Activated T-helper 1 cell treated with anti-CD3 and anti-CD28 coated beads, Interleukin-12 subunit alpha, Interleukin-12 subunit beta, Interleukin-2, Interleukin-4 antibody, amounts not matched to agents 30 ng/mL and 10 ng/mL and 1 ng/mL, durations not matched to agents 14 hours and 24 hours and 36 hours (primary cell): ENCODE results near the gene CDRT4. TPM values are rescaled to one million over a fixed set of nuclear protein-coding genes. Genes with fewer than 3 reads are reported as not detected.

Experiments used
- DNase-seq: peaks from one replicate; pipeline ENCODE4 v3.0.0; 2021; ENCODE audit warnings: low spot score
- H3K27ac Mint-ChIP-seq: one replicate; pipeline ENCODE4 v1.8.0; 2021; ENCODE audit warnings: mild to moderate bottlenecking, mixed read lengths
- H3K27me3 Mint-ChIP-seq: one replicate; pipeline ENCODE4 v1.8.0; 2022; ENCODE audit warnings: mild to moderate bottlenecking, moderate library complexity, mixed read lengths; ENCODE audit not compliant: insufficient read depth
- H3K36me3 Mint-ChIP-seq: one replicate; pipeline ENCODE4 v1.8.0; 2021; ENCODE audit warnings: low read depth, mixed read lengths
- H3K4me1 Mint-ChIP-seq: one replicate; pipeline ENCODE4 v1.8.0; 2021; ENCODE audit warnings: low read depth, mixed read lengths
- H3K4me3 Mint-ChIP-seq: one replicate; pipeline ENCODE4 v1.8.0; 2021; ENCODE audit warnings: mild to moderate bottlenecking, moderate library complexity, mixed read lengths
- H3K9me3 Mint-ChIP-seq: one replicate; pipeline ENCODE4 v1.8.0; 2021; ENCODE audit warnings: mixed read lengths
- intact Hi-C: fragments of 100-400 bp; cut with micrococcal nuclease; formaldehyde crosslinking; loops from one replicate; pipeline ENCODE4 v1.15.1; 2024
- total RNA-seq: library from RNA; stranded (reverse); gene quantifications from 2 replicates; pipeline ENCODE4 v1.2.3, GENCODE V29; 2022

The CDRT4 gene
- total RNA-seq, 1 donor from 2014 or later = 2.4 TPM

DNA sequence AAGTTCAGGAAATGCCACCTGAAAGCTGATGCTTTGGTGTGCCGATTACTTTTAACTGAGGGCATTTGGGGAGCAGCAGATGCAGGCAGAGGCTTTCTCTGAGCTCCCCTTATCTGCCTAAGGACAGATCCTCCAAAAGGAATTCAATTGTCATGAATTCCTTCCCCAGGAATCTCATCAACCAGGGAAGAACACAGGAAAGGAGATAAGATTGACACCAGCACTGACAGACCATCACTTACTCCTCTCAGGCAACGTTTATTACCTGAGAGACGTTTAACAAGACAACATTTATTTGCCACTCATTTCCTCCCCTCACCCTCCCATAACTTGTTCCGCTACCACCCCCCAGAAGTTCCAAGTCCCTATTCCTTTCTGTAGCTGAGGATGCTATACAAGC, 17.6 kb upstream of the CDRT4 start:
- H3K36me3 Mint-ChIP-seq = peaks cover 6% of the 10 kb centered on the region
- H3K4me3 Mint-ChIP-seq = no peak overlapping the region
- H3K4me1 Mint-ChIP-seq = no peaks in the 10 kb centered on the region
- DNase-seq = no peak
- H3K9me3 Mint-ChIP-seq = no peaks in the 10 kb centered on the region
- no peaks in the 10 kb centered on the region for H3K27me3 Mint-ChIP-seq
- intact Hi-C loops = no loop called here
- no peak overlapping the region for H3K27ac Mint-ChIP-seq

DNA sequence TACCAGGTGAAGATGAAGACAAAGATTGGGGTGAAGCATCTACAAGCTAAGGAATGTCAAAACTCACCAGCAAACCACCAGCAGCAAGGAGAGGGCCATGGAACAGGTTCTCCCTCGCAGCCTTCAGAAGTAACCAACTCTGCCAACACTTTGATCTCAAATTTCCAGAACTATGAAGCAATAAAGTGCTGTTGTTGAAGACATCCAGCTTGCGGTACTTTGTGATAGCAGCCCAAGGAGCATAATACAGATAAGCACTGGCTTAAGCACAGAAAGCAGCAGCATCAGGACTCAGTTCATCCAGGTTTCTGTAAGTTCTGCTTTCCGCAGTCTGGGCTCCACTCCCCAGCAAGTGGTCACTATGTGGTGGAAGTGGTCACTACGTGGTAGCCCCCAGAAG, 16.0 kb upstream of the CDRT4 start:
- intact Hi-C loops = no loop called here
- no peaks in the 10 kb centered on the region for H3K27me3 Mint-ChIP-seq
- H3K27ac Mint-ChIP-seq = no peak overlapping the region

DNA sequence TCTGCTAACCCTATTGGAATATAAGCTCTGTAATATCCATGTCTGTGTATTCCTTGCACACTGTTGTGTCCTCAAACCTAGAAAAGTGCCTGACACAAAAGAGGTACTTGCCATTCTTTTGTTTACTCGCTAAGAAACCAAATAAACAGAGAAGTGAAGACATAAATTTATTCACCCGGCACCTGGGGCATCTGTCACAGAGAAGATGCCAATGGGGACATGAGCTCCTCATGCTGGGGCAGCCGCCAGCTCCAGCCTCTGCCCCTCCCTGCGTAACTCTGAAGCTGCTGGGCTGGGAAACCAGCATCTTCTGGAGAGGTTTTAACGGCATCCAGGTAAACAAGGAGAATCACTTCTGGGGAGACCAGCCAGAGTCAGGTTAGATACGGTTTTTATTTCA, 15.1 kb upstream of the CDRT4 start:
- H3K4me3 Mint-ChIP-seq = no peak overlapping the region

More for the DNA sequence above, 16.0 kb upstream of the CDRT4 start:
- no peak overlapping the region for H3K4me3 Mint-ChIP-seq
- no peaks in the 10 kb centered on the region for H3K9me3 Mint-ChIP-seq
- peaks cover 2% of the 10 kb centered on the region for H3K36me3 Mint-ChIP-seq
- H3K4me1 Mint-ChIP-seq = no peaks in the 10 kb centered on the region
- DNase-seq = no peak

DNA sequence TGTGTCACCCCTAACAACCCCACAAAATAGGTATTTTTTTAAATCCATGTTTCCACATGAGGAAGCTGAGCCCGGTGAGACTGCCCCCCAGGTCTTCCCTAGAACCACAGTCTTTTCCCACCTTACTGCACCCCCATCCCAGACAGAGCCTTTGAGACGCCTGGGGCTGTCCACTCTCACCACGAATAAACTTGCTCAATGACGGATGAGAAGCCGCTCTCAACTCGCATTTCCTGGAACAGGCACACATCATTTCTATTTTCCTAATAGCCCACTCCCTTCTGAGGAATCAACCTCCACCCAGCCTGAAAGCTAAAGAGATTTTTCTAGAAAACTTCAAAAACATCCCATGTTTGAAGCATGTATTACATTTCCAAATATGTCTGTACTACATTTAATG, 14.1 kb upstream of the CDRT4 start:
- DNase-seq = no peak
- intact Hi-C loops = no loop called here
- H3K4me3 Mint-ChIP-seq = no peak overlapping the region
- no peaks in the 10 kb centered on the region for H3K9me3 Mint-ChIP-seq
- no peaks in the 10 kb centered on the region for H3K36me3 Mint-ChIP-seq
- H3K4me1 Mint-ChIP-seq = no peaks in the 10 kb centered on the region
- H3K27ac Mint-ChIP-seq = no peak overlapping the region
- no peaks in the 10 kb centered on the region for H3K27me3 Mint-ChIP-seq

More for the DNA sequence above, 15.1 kb upstream of the CDRT4 start:
- intact Hi-C loops = no loop called here
- Mint-ChIP-seq H3K4me1 (no peaks in the 10 kb centered on the region), H3K27me3 (no peaks in the 10 kb centered on the region), H3K27ac (no peak overlapping the region), H3K36me3 (no peaks in the 10 kb centered on the region), H3K9me3 (no peaks in the 10 kb centered on the region)
- no peak for DNase-seq

DNA sequence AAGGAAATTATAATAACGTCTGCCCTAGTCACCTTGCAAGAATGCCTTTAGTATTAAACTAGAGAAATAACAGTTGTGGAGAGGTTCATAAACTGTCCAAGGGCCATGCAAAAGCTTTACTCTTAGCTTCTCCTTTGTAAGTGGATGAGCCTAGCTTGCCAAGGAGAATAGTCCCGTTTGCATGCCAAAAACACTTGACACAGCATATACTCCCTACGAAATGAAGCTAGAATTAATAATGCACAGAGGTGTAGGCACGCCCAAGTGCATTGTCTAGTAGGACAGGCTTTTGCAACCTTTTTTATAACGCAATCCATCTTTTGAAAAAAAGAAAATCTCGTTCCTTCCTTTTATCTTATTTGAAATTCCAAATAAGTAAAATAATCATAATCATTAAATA, 12.8 kb upstream of the CDRT4 start:
- H3K4me1 Mint-ChIP-seq = no peaks in the 10 kb centered on the region
- no peak overlapping the region for H3K27ac Mint-ChIP-seq
- intact Hi-C loops = no loop called here
- DNase-seq = no peak
- no peaks in the 10 kb centered on the region for H3K36me3 Mint-ChIP-seq
- no peak overlapping the region for H3K4me3 Mint-ChIP-seq
- no peaks in the 10 kb centered on the region for H3K27me3 Mint-ChIP-seq
- no peaks in the 10 kb centered on the region for H3K9me3 Mint-ChIP-seq

DNA sequence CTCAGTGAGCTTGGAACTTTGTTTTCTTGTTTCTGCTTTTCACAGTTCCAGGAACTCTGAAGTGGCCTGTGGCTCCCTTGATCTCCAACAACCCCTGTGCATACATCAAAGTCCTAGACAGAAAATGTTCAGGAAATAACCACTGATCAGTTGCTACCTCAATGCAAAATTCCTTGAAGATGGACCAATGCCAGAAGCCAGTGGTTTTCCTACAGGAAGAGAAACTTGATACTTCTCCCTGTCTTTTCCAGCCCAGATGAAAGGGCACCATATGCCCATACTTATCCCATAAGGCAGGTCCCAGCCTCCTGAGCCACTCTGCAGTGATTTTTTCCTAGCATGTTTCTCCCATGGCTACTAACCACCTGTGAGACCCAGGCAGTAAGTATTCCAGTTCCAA, 12.3 kb upstream of the CDRT4 start:
- H3K27ac Mint-ChIP-seq = no peak overlapping the region
- H3K27me3 Mint-ChIP-seq = no peaks in the 10 kb centered on the region
- DNase-seq = no peak
- intact Hi-C loops = no loop called here
- H3K36me3 Mint-ChIP-seq = no peaks in the 10 kb centered on the region
- H3K9me3 Mint-ChIP-seq = no peaks in the 10 kb centered on the region
- H3K4me3 Mint-ChIP-seq = no peak overlapping the region
- no peaks in the 10 kb centered on the region for H3K4me1 Mint-ChIP-seq

DNA sequence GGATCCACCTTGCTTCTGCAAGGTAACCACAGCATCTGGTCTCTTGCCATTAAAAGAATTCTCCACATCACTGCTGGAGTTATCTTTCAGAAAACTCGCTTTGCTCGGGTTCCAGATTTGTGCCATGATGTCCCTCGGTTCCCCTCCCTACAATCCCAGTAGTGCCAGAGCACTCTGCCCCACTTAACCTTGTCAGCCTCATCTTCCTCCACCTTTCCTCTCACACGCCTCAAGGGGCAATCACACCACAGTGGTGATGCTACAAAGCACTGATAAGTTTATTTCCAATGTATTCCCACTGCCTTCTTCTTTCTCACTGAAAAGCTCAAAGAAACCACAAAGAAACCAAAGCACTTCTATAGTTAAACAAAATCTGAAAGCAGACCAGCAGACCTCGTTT, 11.4 kb upstream of the CDRT4 start:
- H3K9me3 Mint-ChIP-seq = no peaks in the 10 kb centered on the region
- H3K27me3 Mint-ChIP-seq = no peaks in the 10 kb centered on the region
- no peaks in the 10 kb centered on the region for H3K4me1 Mint-ChIP-seq
- intact Hi-C loops = no loop called here
- H3K4me3 Mint-ChIP-seq = no peak overlapping the region
- no peaks in the 10 kb centered on the region for H3K36me3 Mint-ChIP-seq
- no peak overlapping the region for H3K27ac Mint-ChIP-seq
- DNase-seq = no peak

DNA sequence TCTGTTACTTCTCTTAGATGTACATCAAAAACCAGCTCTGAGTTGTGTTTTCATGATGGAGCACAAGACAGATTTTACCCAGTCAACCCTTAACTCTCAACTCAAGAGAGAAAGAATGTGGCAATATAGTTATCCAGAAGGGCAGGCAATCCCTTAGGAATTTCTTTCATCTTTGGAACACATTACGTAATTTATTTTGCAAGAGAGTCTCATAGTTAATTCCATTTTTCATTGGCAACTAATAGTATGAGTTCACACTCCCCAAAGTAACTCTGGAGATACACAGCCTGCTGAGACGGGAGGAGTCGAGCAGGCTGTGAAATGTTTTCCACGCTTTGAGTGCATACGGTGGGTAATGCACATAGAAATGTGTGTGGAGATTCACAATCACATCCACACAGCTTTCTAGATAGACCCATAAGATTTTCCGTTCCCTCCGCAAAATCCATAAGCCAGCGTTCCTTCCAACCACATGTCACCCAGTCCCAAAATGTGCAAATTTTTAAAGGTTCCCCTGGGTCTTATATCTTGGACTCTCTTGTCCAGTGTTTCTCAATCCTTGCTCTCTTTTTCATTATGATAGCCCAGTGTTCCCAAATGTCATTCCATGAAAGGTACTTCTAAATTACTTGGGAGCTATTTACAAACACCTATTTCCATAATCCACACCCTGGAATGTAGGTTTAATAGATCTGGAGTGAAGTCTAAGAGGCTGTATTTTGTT, 8.4 kb upstream of the CDRT4 start:
- DNase-seq = no peak
- Mint-ChIP-seq H3K27me3 (no peaks in the 10 kb centered on the region), H3K4me1 (no peaks in the 10 kb centered on the region), H3K27ac (no peak overlapping the region), H3K4me3 (no peak overlapping the region), H3K36me3 (peaks cover 2% of the 10 kb centered on the region), H3K9me3 (no peaks in the 10 kb centered on the region)
- intact Hi-C loops = no loop called here

DNA sequence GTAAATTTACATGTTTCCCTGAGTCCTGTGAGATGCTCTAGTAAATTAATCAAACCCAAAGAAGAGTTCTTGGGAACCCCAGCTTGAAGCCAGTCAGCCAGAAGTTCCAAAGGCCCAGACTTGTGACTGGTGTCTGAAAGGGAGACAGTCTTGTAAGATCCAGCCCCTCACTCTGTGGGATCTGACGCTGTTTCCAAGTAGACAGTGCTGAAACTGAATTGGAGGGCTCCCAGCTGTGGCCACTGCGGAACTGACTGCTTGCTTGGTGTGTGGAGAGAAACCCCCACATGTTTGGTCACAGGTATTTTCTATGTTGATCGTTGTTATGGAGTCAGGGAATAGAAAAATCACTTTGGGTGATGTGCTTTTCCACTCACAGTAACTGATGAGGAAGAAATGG, 5.5 kb upstream of the CDRT4 start:
- Mint-ChIP-seq H3K27ac (no peak overlapping the region), H3K27me3 (no peaks in the 10 kb centered on the region), H3K4me1 (no peaks in the 10 kb centered on the region)

DNA sequence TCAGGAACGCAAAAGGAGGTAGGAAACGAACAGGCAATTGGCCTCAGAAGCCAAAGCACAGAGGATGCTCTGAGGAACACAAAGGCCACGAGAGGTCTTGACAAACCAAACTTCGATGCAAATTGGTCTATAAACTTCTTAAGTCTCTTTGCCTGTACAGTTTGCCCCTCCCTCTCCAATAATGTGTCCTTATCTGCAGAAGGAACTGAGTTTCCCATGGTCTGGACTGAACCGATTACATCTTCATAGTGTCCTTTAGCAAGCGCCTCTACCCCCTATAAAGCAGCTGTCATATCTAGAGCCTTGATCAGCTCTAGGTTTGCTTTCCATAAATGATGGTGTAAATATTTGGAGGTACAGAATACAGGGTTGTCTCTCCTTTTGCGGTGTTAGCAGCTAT, 3.1 kb upstream of the CDRT4 start:
- Mint-ChIP-seq H3K36me3 (peaks cover 2% of the 10 kb centered on the region), H3K4me1 (no peaks in the 10 kb centered on the region)
- intact Hi-C loops = no loop called here

More for the DNA sequence above, 5.5 kb upstream of the CDRT4 start:
- Mint-ChIP-seq H3K4me3 (no peak overlapping the region), H3K36me3 (peaks cover 2% of the 10 kb centered on the region), H3K9me3 (no peaks in the 10 kb centered on the region)
- DNase-seq = no peak
- intact Hi-C loops = no loop called here

DNA sequence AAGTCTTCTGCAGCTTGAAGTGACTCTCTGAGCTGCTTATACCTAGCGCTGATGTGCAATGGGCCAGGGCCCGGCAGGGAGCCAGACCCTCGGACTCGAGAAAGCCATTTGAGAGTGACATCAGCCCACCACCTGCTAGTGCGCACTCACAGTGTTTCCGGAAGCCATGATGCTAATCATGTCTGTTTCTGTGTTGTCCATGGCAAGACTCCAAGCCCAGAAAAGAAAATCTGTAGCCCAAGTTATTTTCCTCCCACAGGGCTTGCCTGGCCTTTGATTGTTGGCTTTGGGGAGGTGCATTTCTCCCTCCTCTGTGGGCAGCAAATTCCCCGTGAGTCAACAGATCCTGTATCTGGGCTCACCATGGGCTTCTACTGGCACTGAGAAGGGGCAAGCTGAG, 1.8 kb upstream of the CDRT4 start:
- Mint-ChIP-seq H3K27me3 (no peaks in the 10 kb centered on the region), H3K9me3 (no peaks in the 10 kb centered on the region), H3K4me1 (no peaks in the 10 kb centered on the region), H3K4me3 (no peak overlapping the region), H3K27ac (no peak overlapping the region), H3K36me3 (peaks cover 2% of the 10 kb centered on the region)
- intact Hi-C loops = no loop called here
- DNase-seq = no peak

More for the DNA sequence above, 3.1 kb upstream of the CDRT4 start:
- DNase-seq = no peak
- no peaks in the 10 kb centered on the region for H3K9me3 Mint-ChIP-seq
- no peak overlapping the region for H3K4me3 Mint-ChIP-seq
- no peaks in the 10 kb centered on the region for H3K27me3 Mint-ChIP-seq
- no peak overlapping the region for H3K27ac Mint-ChIP-seq

DNA sequence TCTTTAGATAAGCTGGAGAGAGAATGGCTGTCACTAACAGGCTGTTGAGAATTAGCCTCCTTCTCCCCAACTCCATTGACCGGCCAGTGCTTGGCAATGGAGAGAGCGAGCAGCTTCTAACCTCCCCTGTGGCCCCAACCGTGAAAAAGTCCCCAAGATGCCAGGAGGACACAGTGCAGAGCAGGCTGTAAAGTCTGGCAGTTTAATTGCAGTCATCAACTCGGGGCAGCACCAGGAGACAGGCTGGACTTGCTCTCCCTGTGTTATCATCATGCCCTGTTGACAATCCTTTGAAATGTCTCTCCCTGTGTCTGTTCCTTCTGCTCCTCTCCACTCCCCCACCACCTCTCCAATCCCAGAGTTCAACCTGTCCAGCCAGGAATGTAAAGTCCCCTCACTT, 705 bp upstream of the CDRT4 start:
- H3K27ac Mint-ChIP-seq = no peak overlapping the region

DNA sequence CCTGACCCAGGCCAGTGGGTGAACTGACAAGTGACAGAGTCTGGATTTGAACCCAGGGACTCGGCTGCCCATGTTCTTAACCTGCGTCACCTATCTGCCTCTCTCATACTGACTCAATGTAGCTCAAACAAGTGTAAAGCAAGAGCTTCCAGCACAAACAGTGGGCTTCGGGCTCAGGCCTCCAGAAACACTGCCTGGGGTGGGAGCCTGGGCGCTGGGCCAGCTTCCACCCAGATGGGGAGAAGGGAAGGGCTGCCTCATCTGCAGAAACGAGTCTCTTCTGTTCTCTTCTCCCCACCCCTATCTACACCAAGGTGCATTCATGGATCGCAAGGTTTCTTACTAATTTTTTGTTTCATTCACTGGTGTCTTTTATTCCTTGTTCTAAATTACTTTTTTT, 1.3 kb downstream of the CDRT4 start:
- Mint-ChIP-seq H3K27ac (no peak overlapping the region), H3K4me1 (no peaks in the 10 kb centered on the region), H3K9me3 (peaks cover 4% of the 10 kb centered on the region), H3K4me3 (no peak overlapping the region), H3K36me3 (no peaks in the 10 kb centered on the region), H3K27me3 (no peaks in the 10 kb centered on the region)
- intact Hi-C loops = no loop called here
- no peak for DNase-seq

More for the DNA sequence above, 705 bp upstream of the CDRT4 start:
- H3K4me3 Mint-ChIP-seq = no peak overlapping the region
- no peak for DNase-seq
- intact Hi-C loops = no loop called here
- H3K27me3 Mint-ChIP-seq = no peaks in the 10 kb centered on the region
- H3K36me3 Mint-ChIP-seq = peaks cover 1% of the 10 kb centered on the region
- H3K4me1 Mint-ChIP-seq = no peaks in the 10 kb centered on the region
- no peaks in the 10 kb centered on the region for H3K9me3 Mint-ChIP-seq
